HG03064 (cell line): ENCODE data around the gene LRCH2.
"Not testable (repeated sequence)": the region's sequence is repeated elsewhere in the genome, so short reads cannot be mapped to it uniquely, and the experiment has no call there.

Experiments used
- ATAC-seq: cut with Tn5 transposase; IDR thresholded peaks from one replicate; pipeline ENCODE4 v1.9.1; 2021; ENCODE audit warnings: low read depth; ENCODE audit not compliant: unreplicated experiment

The LRCH2 gene

GRCh38 chrX:115209547-115209946 is 24.3 kb downstream of the LRCH2 start:
- ATAC-seq, result not testable (repeated sequence)

- ATAC-seq, result no peak
Measured at GRCh38 chrX:115204040-115204439, 29.9 kb downstream of the LRCH2 start.

GRCh38 chrX:115192244-115192700 is 41.6 kb downstream of the LRCH2 start:
- ATAC-seq, result no peak

- ATAC-seq, result no peak
Measured at GRCh38 chrX:115191490-115192243, 42.2 kb downstream of the LRCH2 start.

- no peak for ATAC-seq
Measured at GRCh38 chrX:115190636-115191489, 43.0 kb downstream of the LRCH2 start.

- ATAC-seq, result no peak
Measured at GRCh38 chrX:115189646-115190635, 44.0 kb downstream of the LRCH2 start.

GRCh38 chrX:115189110-115189509 is 44.8 kb downstream of the LRCH2 start, which contains the start of gene RBMXL3:
RBMXL3 (plus strand) TSS chrX:115189410; CDS start chrX:115189442, 32 bp downstream.
- ATAC-seq, result no peak

GRCh38 chrX:115183980-115184379 is 49.9 kb downstream of the LRCH2 start:
- ATAC-seq, result no peak

GRCh38 chrX:115178473-115178872 is 55.4 kb downstream of the LRCH2 start:
- ATAC-seq, result no peak

GRCh38 chrX:115177932-115178331 is 56.0 kb downstream of the LRCH2 start:
- ATAC-seq, result no peak

GRCh38 chrX:115174548-115174947 is 59.3 kb downstream of the LRCH2 start:
- ATAC-seq, result no peak

- no peak for ATAC-seq
Measured at GRCh38 chrX:115173181-115173580, 60.7 kb downstream of the LRCH2 start.

GRCh38 chrX:115147220-115147619 is 86.7 kb downstream of the LRCH2 start:
- no peak for ATAC-seq

- no peak for ATAC-seq
Measured at GRCh38 chrX:115142057-115142456, 91.8 kb downstream of the LRCH2 start.

GRCh38 chrX:115138040-115138439 is 95.9 kb downstream of the LRCH2 start:
- no peak for ATAC-seq

- ATAC-seq, result no peak
Measured at GRCh38 chrX:115134382-115134781, 99.5 kb downstream of the LRCH2 start.

- ATAC-seq, result no peak
Measured at GRCh38 chrX:115112411-115112810, 121.5 kb downstream of the LRCH2 start.

GRCh38 chrX:115098897-115099296 is 135.0 kb downstream of the LRCH2 start:
- no peak for ATAC-seq

GRCh38 chrX:115093191-115093590 is 140.7 kb downstream of the LRCH2 start:
- no peak for ATAC-seq

- ATAC-seq, result no peak
Measured at GRCh38 chrX:115089419-115089818, 144.5 kb downstream of the LRCH2 start.
